GM10266 (cell line): Measurements from ENCODE around the gene SLC45A1.

Experiments used
- DNase-seq: peaks from one replicate; pipeline ENCODE4 v3.0.0; 2012; ENCODE audit errors: extremely low spot score
- CTCF ChIP-seq: IDR thresholded peaks from 2 replicates; pipeline ENCODE4 v1.5.1; 2012; ENCODE audit warnings: mild to moderate bottlenecking, low read depth; ENCODE audit not compliant: control insufficient read depth, insufficient read depth; ENCODE audit errors: missing control alignments

SLC45A1 gene

GRCh38 chr1:8356256-8357209 is 38.6 kb downstream of the SLC45A1 start:
- DNase-seq = no peak
- no peak for TF ChIP-seq CTCF

- DNase-seq = no peak
- no peak for TF ChIP-seq CTCF
Measured at GRCh38 chr1:8357329-8358101, 39.6 kb downstream of the SLC45A1 start.

GRCh38 chr1:8358241-8358896 is 40.5 kb downstream of the SLC45A1 start:
- TF ChIP-seq CTCF = no peak
- no peak for DNase-seq

- no peak for TF ChIP-seq CTCF
- DNase-seq = no peak
Measured at GRCh38 chr1:8358897-8359616, 41.1 kb downstream of the SLC45A1 start.

GRCh38 chr1:8359617-8360481 is 41.9 kb downstream of the SLC45A1 start:
- TF ChIP-seq CTCF = no peak
- no peak for DNase-seq
